Measurements from ENCODE around the gene SERPINH1.

The SERPINH1 gene

GRCh38 chr11:75570559-75571139 lies 8.6 kb downstream of the SERPINH1 start:
- no peak overlapping the region for H3K27ac ChIP-seq
- no peak for TF ChIP-seq CTCF (conservative IDR thresholded peaks at IDR 0.05)

- no peak overlapping the region for H3K27ac ChIP-seq
- no peak for TF ChIP-seq CTCF (conservative IDR thresholded peaks at IDR 0.05)
Measured at GRCh38 chr11:75571625-75572024, 9.6 kb downstream of the SERPINH1 start.

- no peak overlapping the region for H3K27ac ChIP-seq
- TF ChIP-seq CTCF (conservative IDR thresholded peaks at IDR 0.05), result no peak
Measured at GRCh38 chr11:75572744-75573143, 10.7 kb downstream of the SERPINH1 start.

- no peak for TF ChIP-seq CTCF (conservative IDR thresholded peaks at IDR 0.05)
- H3K27ac ChIP-seq, result no peak overlapping the region
Measured at GRCh38 chr11:75574698-75575602, 12.9 kb downstream of the SERPINH1 start.

GRCh38 chr11:75576017-75576416 lies 14.0 kb downstream of the SERPINH1 start:
- no peak overlapping the region for H3K27ac ChIP-seq
- TF ChIP-seq CTCF (conservative IDR thresholded peaks at IDR 0.05), result no peak

GRCh38 chr11:75576499-75576918 lies 14.5 kb downstream of the SERPINH1 start:
- TF ChIP-seq CTCF (conservative IDR thresholded peaks at IDR 0.05), result no peak
- H3K27ac ChIP-seq, result no peak overlapping the region

GRCh38 chr11:75577207-75577606 lies 15.2 kb downstream of the SERPINH1 start:
- peak; percentile 71 for TF ChIP-seq CTCF (conservative IDR thresholded peaks at IDR 0.05)
- H3K27ac ChIP-seq, result no peak overlapping the region

Data from VCaP (cell line).